Measurements from ENCODE around the gene ANKRD16. TPM values are rescaled to one million over a fixed set of nuclear protein-coding genes. Genes with fewer than 3 reads are reported as not detected.

The ANKRD16 gene
- total and polyA plus RNA-seq, 2 experiments from 2014 or later: 6.4 to 16.1 TPM

DNA sequence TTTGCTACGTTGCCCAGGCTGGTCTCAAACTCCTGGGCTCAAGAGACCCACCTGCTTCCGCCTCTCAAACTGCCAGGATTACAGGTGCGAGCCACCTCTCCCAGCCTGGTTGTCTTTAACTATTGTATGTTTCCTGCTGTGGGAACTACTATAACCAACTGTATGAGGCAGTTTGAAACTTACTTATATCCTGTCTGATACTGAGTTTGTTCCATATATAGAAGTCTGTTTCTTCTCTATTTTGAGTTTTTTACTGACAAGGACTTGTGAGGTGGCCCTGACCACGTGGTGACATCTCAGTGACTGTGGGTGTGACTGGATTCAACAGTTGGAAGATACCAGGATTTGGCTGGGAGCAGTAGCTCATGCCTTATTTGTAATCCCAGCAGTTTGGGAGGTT is 14.5 kb upstream of the ANKRD16 start:
- Mint-ChIP-seq H3K4me1 (no peaks in the 10 kb centered on the region), H3K9me3 (no peaks in the 10 kb centered on the region), H3K27me3 (ENCODE audit: insufficient read depth, low read depth, poor library complexity) (peaks cover 1% of the 10 kb centered on the region), H3K4me3 (no peak overlapping the region), H3K36me3 (ENCODE audit: low read depth) (peaks cover 27% of the 10 kb centered on the region), H3K27ac (no peak overlapping the region)
- ATAC-seq (no peak), DNase-seq (ENCODE audit: low spot score) (no peak)
- H3F3A ChIP-seq (replicated peaks; ENCODE audit: low read depth): no peaks in the 10 kb centered on the region
- peaks cover 55% of the 10 kb centered on the region for H3K79me2 ChIP-seq (replicated peaks; ENCODE audit: insufficient read depth)
- H3K4me2 ChIP-seq: no peak overlapping the region
- peaks cover 23% of the 10 kb centered on the region for H4K20me1 ChIP-seq (replicated peaks; ENCODE audit: insufficient read depth)
- no peak overlapping the region for H3K27ac ChIP-seq (ENCODE audit: low read depth)
- H3K4me1 ChIP-seq (ENCODE audit: insufficient read depth): no peaks in the 10 kb centered on the region
- H3K36me3 ChIP-seq (ENCODE audit: insufficient read depth): peaks cover 2% of the 10 kb centered on the region
- H3K9me2 ChIP-seq (ENCODE audit: insufficient read depth): no peaks in the 10 kb centered on the region
- TF ChIP-seq, protein P1, sequence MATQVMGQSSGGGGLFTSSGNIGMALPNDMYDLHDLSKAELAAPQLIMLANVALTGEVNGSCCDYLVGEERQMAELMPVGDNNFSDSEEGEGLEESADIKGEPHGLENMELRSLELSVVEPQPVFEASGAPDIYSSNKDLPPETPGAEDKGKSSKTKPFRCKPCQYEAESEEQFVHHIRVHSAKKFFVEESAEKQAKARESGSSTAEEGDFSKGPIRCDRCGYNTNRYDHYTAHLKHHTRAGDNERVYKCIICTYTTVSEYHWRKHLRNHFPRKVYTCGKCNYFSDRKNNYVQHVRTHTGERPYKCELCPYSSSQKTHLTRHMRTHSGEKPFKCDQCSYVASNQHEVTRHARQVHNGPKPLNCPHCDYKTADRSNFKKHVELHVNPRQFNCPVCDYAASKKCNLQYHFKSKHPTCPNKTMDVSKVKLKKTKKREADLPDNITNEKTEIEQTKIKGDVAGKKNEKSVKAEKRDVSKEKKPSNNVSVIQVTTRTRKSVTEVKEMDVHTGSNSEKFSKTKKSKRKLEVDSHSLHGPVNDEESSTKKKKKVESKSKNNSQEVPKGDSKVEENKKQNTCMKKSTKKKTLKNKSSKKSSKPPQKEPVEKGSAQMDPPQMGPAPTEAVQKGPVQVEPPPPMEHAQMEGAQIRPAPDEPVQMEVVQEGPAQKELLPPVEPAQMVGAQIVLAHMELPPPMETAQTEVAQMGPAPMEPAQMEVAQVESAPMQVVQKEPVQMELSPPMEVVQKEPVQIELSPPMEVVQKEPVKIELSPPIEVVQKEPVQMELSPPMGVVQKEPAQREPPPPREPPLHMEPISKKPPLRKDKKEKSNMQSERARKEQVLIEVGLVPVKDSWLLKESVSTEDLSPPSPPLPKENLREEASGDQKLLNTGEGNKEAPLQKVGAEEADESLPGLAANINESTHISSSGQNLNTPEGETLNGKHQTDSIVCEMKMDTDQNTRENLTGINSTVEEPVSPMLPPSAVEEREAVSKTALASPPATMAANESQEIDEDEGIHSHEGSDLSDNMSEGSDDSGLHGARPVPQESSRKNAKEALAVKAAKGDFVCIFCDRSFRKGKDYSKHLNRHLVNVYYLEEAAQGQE (IDR thresholded peaks at IDR 0.05; ENCODE audit: unreplicated experiment): no peak
- TF ChIP-seq NANOG (IDR thresholded peaks at IDR 0.05; ENCODE audit: borderline replicate concordance) (no peak), STAT1 (IDR thresholded peaks at IDR 0.05; ENCODE audit: unreplicated experiment) (no peak), CREB1 (CRISPR knock-in tag; IDR thresholded peaks at IDR 0.05; ENCODE audit: low read depth) (no peak), JUNB (IDR thresholded peaks at IDR 0.05; ENCODE audit: unreplicated experiment) (no peak)
- TF ChIP-seq, protein P2, sequence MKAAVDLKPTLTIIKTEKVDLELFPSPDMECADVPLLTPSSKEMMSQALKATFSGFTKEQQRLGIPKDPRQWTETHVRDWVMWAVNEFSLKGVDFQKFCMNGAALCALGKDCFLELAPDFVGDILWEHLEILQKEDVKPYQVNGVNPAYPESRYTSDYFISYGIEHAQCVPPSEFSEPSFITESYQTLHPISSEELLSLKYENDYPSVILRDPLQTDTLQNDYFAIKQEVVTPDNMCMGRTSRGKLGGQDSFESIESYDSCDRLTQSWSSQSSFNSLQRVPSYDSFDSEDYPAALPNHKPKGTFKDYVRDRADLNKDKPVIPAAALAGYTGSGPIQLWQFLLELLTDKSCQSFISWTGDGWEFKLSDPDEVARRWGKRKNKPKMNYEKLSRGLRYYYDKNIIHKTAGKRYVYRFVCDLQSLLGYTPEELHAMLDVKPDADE (IDR thresholded peaks at IDR 0.05): no peak
- TF ChIP-seq, protein P3, sequence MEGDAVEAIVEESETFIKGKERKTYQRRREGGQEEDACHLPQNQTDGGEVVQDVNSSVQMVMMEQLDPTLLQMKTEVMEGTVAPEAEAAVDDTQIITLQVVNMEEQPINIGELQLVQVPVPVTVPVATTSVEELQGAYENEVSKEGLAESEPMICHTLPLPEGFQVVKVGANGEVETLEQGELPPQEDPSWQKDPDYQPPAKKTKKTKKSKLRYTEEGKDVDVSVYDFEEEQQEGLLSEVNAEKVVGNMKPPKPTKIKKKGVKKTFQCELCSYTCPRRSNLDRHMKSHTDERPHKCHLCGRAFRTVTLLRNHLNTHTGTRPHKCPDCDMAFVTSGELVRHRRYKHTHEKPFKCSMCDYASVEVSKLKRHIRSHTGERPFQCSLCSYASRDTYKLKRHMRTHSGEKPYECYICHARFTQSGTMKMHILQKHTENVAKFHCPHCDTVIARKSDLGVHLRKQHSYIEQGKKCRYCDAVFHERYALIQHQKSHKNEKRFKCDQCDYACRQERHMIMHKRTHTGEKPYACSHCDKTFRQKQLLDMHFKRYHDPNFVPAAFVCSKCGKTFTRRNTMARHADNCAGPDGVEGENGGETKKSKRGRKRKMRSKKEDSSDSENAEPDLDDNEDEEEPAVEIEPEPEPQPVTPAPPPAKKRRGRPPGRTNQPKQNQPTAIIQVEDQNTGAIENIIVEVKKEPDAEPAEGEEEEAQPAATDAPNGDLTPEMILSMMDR (conservative IDR thresholded peaks at IDR 0.05; ENCODE audit: low read depth in 2 of 2): no peak
- H3K27me3 ChIP-seq (ENCODE audit: insufficient read depth): no peaks in the 10 kb centered on the region
- H2AFZ ChIP-seq: no peak overlapping the region
- no peak overlapping the region for H3K4me3 ChIP-seq

- H3K27me3 Mint-ChIP-seq (ENCODE audit: insufficient read depth, low read depth, poor library complexity): no peaks in the 10 kb centered on the region
- no peaks in the 10 kb centered on the region for H3K9me2 ChIP-seq (ENCODE audit: insufficient read depth)
- H3K4me2 ChIP-seq: no peak overlapping the region
- H3K4me1 ChIP-seq (ENCODE audit: insufficient read depth): no peaks in the 10 kb centered on the region
- no peak overlapping the region for H3K27ac ChIP-seq (ENCODE audit: low read depth)
- H4K20me1 ChIP-seq (replicated peaks; ENCODE audit: insufficient read depth): peaks cover 23% of the 10 kb centered on the region
- H3K36me3 ChIP-seq (ENCODE audit: insufficient read depth): no peaks in the 10 kb centered on the region; the same call in none of the 2 replicates
- ATAC-seq (no peak), DNase-seq (ENCODE audit: low spot score) (no peak)
- no peak overlapping the region for H2AFZ ChIP-seq
- no peak for TF ChIP-seq JUNB (IDR thresholded peaks at IDR 0.05; ENCODE audit: unreplicated experiment)
- H3K27ac Mint-ChIP-seq: no peak overlapping the region
- H3K27me3 ChIP-seq (ENCODE audit: insufficient read depth): no peaks in the 10 kb centered on the region
- peaks cover 60% of the 10 kb centered on the region for H3K79me2 ChIP-seq (replicated peaks; ENCODE audit: insufficient read depth)
- no peaks in the 10 kb centered on the region for H3K9me3 Mint-ChIP-seq
- no peak overlapping the region for H3K4me3 ChIP-seq
- H3K36me3 Mint-ChIP-seq (ENCODE audit: low read depth): peaks cover 21% of the 10 kb centered on the region
- no peak overlapping the region for H3K4me3 Mint-ChIP-seq
- no peaks in the 10 kb centered on the region for H3K4me1 Mint-ChIP-seq
- H3F3A ChIP-seq (replicated peaks; ENCODE audit: low read depth): no peaks in the 10 kb centered on the region
These were observed 13.9 kb upstream of the ANKRD16 start for GRCh38 chr10:5903563-5903962.

Measured in GM23338 (cell line).